Activated T-cell treated with anti-CD3 and anti-CD28 coated beads for 24 hours (primary cell): ENCODE results near the gene ZNF473.
"Not testable (repeated sequence)": the region's sequence is repeated elsewhere in the genome, so short reads cannot be mapped to it uniquely, and the experiment has no call there.

Source experiments
- DNase-seq: peaks from one replicate; pipeline ENCODE4 v3.0.0-alpha.2; 2020; ENCODE audit warnings: low read depth

ZNF473 gene

GRCh38 chr19:50099696-50100095, 73.9 kb downstream of the ZNF473 start:
- not testable (repeated sequence) for DNase-seq

- not testable (repeated sequence) for DNase-seq
Observed at GRCh38 chr19:50100946-50101345, 75.1 kb downstream of the ZNF473 start.
